IMR-90 (cell line): ENCODE measurements around the gene ASTL. TPM values are rescaled to one million over a fixed set of nuclear protein-coding genes. Genes with fewer than 3 reads are reported as not detected.

ENCODE experiments used
- ATAC-seq: fragments of 200-7000 bp; cut with Tn5 transposase; 2 replicates; pipeline ENCODE4 v1.9.1; 2020; ENCODE audit warnings: low read depth, mild to moderate bottlenecking, moderate library complexity
- BruUV-seq: library from RNA; stranded (reverse); fragments of 400-500 nt; replicated peaks from 2 replicates; lab custom pipeline; 2021; lab: Mats Ljungman, UMichigan
- CTCF ChIA-PET: fragments of 300-600 bp; formaldehyde crosslinking; extraction: SDS; loops from one replicate; lab custom pipeline; 2021; ENCODE audit warnings: antibody characterized with exemption; lab: Yijun Ruan, JAX
- POLR2A ChIA-PET: fragments of 300-600 bp; sonication (Branson Sonifier 250); formaldehyde crosslinking; loops from one replicate; lab custom pipeline; 2022; ENCODE audit warnings: antibody characterized with exemption; ENCODE audit not compliant: unreplicated experiment; lab: Charles Lee
- DNase-seq: peaks from one replicate; pipeline ENCODE4 v3.0.0; 2013
- H2AFZ ChIP-seq: replicated peaks from 2 replicates; pipeline ENCODE3; 2013; ENCODE audit warnings: low read length, mild to moderate bottlenecking; ENCODE audit not compliant: poor library complexity
- H2AK5ac ChIP-seq: 2 replicates; pipeline ENCODE4 v1.6.1; 2013; ENCODE audit warnings: low read depth, low read length, inconsistent platforms
- H2AK9ac ChIP-seq: replicated peaks from 2 replicates; pipeline ENCODE3; 2013; ENCODE audit warnings: mild to moderate bottlenecking, low read depth, low read length, moderate library complexity; ENCODE audit not compliant: poor library complexity
- H2BK120ac ChIP-seq: 2 replicates; pipeline ENCODE4 v1.6.1; 2013; ENCODE audit warnings: low read depth, low read length, inconsistent platforms
- H2BK15ac ChIP-seq: 3 replicates; pipeline ENCODE4 v1.6.1; 2013; ENCODE audit warnings: low read depth, low read length, inconsistent platforms
- H2BK20ac ChIP-seq: 2 replicates; pipeline ENCODE4 v1.6.1; 2013; ENCODE audit warnings: low read depth, mild to moderate bottlenecking, inconsistent platforms, low read length, moderate library complexity
- H2BK5ac ChIP-seq: 2 replicates; pipeline ENCODE4 v1.6.1; 2013; ENCODE audit warnings: mild to moderate bottlenecking, low read depth, low read length, inconsistent platforms; ENCODE audit not compliant: poor library complexity, severe bottlenecking
- H3K14ac ChIP-seq: replicated peaks from 2 replicates; pipeline ENCODE4 v1.6.1; 2013; ENCODE audit warnings: low read depth, low read length, inconsistent platforms
- H3K18ac ChIP-seq: 2 replicates; pipeline ENCODE4 v1.6.1; 2013; ENCODE audit warnings: low read depth, low read length, control low read depth
- H3K23ac ChIP-seq: 2 replicates; pipeline ENCODE4 v1.6.1; 2013; ENCODE audit warnings: low read depth, low read length, inconsistent platforms
- H3K27ac ChIP-seq: 2 replicates; pipeline ENCODE4 v1.5.1; 2013; ENCODE audit warnings: mild to moderate bottlenecking, control low read depth, low read length; ENCODE audit not compliant: insufficient read depth
- H3K27me3 ChIP-seq: 2 replicates; pipeline ENCODE4 v1.6.1; 2013; ENCODE audit warnings: low read length; ENCODE audit not compliant: control insufficient read depth, insufficient read depth
- H3K36me3 ChIP-seq: 2 replicates; pipeline ENCODE4 v1.6.1; 2013; ENCODE audit warnings: low read length, mixed read lengths; ENCODE audit not compliant: control insufficient read depth, insufficient read depth
- H3K4ac ChIP-seq: 2 replicates; pipeline ENCODE4 v1.6.1; 2013; ENCODE audit warnings: low read depth, low read length, inconsistent platforms
- H3K4me1 ChIP-seq: 2 replicates; pipeline ENCODE4 v1.6.1; 2013; ENCODE audit warnings: low read length, mixed read lengths; ENCODE audit not compliant: control insufficient read depth, insufficient read depth
- H3K4me2 ChIP-seq: 2 replicates; pipeline ENCODE4 v1.6.1; 2013; ENCODE audit warnings: low read depth, mild to moderate bottlenecking, control low read depth, low read length, moderate library complexity
- H3K4me3 ChIP-seq: 2 replicates; pipeline ENCODE4 v1.5.1; 2013; ENCODE audit warnings: low read depth, mild to moderate bottlenecking, control low read depth, low read length, moderate library complexity; ENCODE audit not compliant: insufficient read depth
- H3K56ac ChIP-seq: 2 replicates; pipeline ENCODE4 v1.6.1; 2013; ENCODE audit warnings: low read length, inconsistent platforms; ENCODE audit not compliant: insufficient read depth; ENCODE audit errors: extremely low read depth
- H3K79me1 ChIP-seq, 2 experiments: 2 replicates each; pipeline ENCODE4 v1.6.1; 2013; ENCODE audit warnings: low read length in 2 of 2, inconsistent platforms in 1 of 2, low read depth in 1 of 2
- H3K9ac ChIP-seq: 2 replicates; pipeline ENCODE4 v1.6.1; 2013; ENCODE audit warnings: low read depth, low read length, control low read depth
- H3K9me1 ChIP-seq: 2 replicates; pipeline ENCODE4 v1.6.1; 2013; ENCODE audit warnings: low read length, inconsistent platforms; ENCODE audit not compliant: insufficient read depth
- H3K9me3 ChIP-seq: 2 replicates; pipeline ENCODE4 v1.6.1; 2013; ENCODE audit warnings: low read length; ENCODE audit not compliant: control insufficient read depth, insufficient read depth
- H4K20me1 ChIP-seq: 2 replicates; pipeline ENCODE4 v1.6.1; 2013; ENCODE audit warnings: low read length, inconsistent platforms; ENCODE audit not compliant: insufficient read depth
- H4K5ac ChIP-seq: 2 replicates; pipeline ENCODE4 v1.6.1; 2013; ENCODE audit warnings: mild to moderate bottlenecking, low read depth, low read length, control low read depth
- H4K8ac ChIP-seq, 2 experiments: 2 replicates each; pipeline ENCODE4 v1.6.1; 2013; ENCODE audit warnings: low read depth in 2 of 2, low read length in 2 of 2, control low read depth in 1 of 2, inconsistent platforms in 1 of 2
- H4K91ac ChIP-seq: 2 replicates; pipeline ENCODE4 v1.6.1; 2013; ENCODE audit warnings: low read depth, low read length, inconsistent platforms; ENCODE audit not compliant: insufficient read depth
- BHLHE40 ChIP-seq: fragments of 150-350 bp; IDR thresholded peaks from 2 replicates; pipeline ENCODE4 v1.6.1; 2016; ENCODE audit warnings: mild to moderate bottlenecking, low read depth, low read length
- FOS ChIP-seq: fragments of 150-350 bp; IDR thresholded peaks from 2 replicates; pipeline ENCODE4 v1.6.1; 2016; ENCODE audit warnings: low read depth, low read length
- MAZ ChIP-seq: IDR thresholded peaks from 2 replicates; pipeline ENCODE4 v1.6.1; 2012; ENCODE audit warnings: low read depth, mild to moderate bottlenecking, low read length, improper control_type of control experiment, moderate library complexity, borderline replicate concordance
- MXI1 ChIP-seq: IDR thresholded peaks from 2 replicates; pipeline ENCODE4 v1.6.1; 2012; ENCODE audit warnings: low read depth, mild to moderate bottlenecking, low read length, moderate library complexity, borderline replicate concordance
- RAD21 ChIP-seq: IDR thresholded peaks from 2 replicates; pipeline ENCODE4 v1.6.1; 2012; ENCODE audit warnings: low read length, improper control_type of control experiment
- WGBS, 2 experiments: methylation state at CpG; one replicate each; pipeline versions ENCODE4 v1.1.5 to v1.1.7; 2013; ENCODE audit warnings: missing lambda C conversion rate in 2 of 2; ENCODE audit not compliant: insufficient read length in 1 of 2; ENCODE audit errors: extremely low coverage in 2 of 2; 5-methylcytosine and 5-hydroxymethylcytosine counted together
- dilution Hi-C: fragments of 300-500 bp; cut with HindIII; formaldehyde crosslinking; loops from one replicate; pipeline ENCODE4 v1.14.3; 2018; ENCODE audit warnings: low sequenced_read_pairs; ENCODE audit not compliant: unreplicated experiment
- in situ Hi-C: fragments of 300-500 bp; cut with MboI; formaldehyde crosslinking; loops from 3 replicates; pipeline ENCODE4 v1.14.3; 2019; ENCODE audit warnings: low sequenced_read_pairs, inconsistent platforms, mixed read lengths
- intact Hi-C: fragments of 100-400 bp; cut with micrococcal nuclease; formaldehyde crosslinking; loops from 2 replicates; pipeline ENCODE4 v1.10.0; 2022
- polyA plus RNA-seq, 3 experiments: library from polyadenylated mRNA; depleted of rRNA; stranded (reverse); fragments of >200 nt; gene quantifications; 2 replicates each; pipeline ENCODE4 v1.2.3, GENCODE V29; 2012; ENCODE audit warnings: low replicate concordance in 1 of 3
- total RNA-seq: library from RNA; depleted of rRNA; stranded (reverse); fragments of >200 nt; gene quantifications from 2 replicates; pipeline ENCODE4 v1.2.3, GENCODE V29; 2012
- TF ChIP-seq, protein P1 (sequence below): fragments of 150-350 bp; IDR thresholded peaks from 2 replicates; pipeline ENCODE4 v1.6.1; 2017; ENCODE audit warnings: mild to moderate bottlenecking, antibody characterized with exemption, low read length, low read depth

Gene ASTL
- total and polyA plus RNA-seq, 2 of the 4 experiments (the other 2 are of a cell fraction) = not detected

DNA sequence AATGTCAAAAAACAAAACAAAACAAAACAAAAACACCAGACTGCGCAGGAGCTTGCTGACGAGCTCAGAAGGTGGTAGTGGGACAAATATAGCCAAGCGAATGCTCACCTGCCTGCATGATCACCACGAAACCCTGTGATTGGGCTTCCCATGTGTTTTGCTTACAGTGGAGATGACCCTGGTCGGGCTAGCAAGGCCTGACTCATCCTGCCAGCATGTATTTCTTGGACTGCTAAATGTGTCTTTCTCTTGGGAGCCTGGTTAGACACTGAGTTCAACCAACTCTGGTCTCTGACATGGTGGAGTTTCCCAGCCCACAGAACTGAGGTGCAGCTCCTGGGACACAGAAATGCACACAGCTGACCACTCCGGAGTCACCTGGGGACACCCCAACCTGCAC, 37.6 kb upstream of the ASTL start:
- no peak overlapping the region for H3K56ac ChIP-seq
- WGBS, 2 experiments = no CpG with 5 or more reads among the region's 6 CpGs
- H3K9me3 ChIP-seq = no peaks in the 10 kb centered on the region
- no peaks in the 10 kb centered on the region for H3K79me1 ChIP-seq
- no peak overlapping the region for H3K23ac ChIP-seq
- H3K4ac ChIP-seq = no peak overlapping the region
- POLR2A ChIA-PET = no interaction called here
- H3K4me2 ChIP-seq = 0 out of 2 replicates have a peak overlapping the region, but pooled peaks have one; percentile 11
- H2AK5ac ChIP-seq = no peak overlapping the region
- H3K4me3 ChIP-seq = no peak overlapping the region
- H4K5ac ChIP-seq = no peak overlapping the region
- no peak overlapping the region for H4K91ac ChIP-seq
- ATAC-seq (peak; percentile 93), DNase-seq (peak; percentile 89)
- no peaks in the 10 kb centered on the region for H3K27me3 ChIP-seq
- BruUV-seq = no TSS peak
- no peak overlapping the region for H2BK120ac ChIP-seq
- no peak overlapping the region for H3K27ac ChIP-seq
- H4K8ac ChIP-seq = no peak overlapping the region
- in situ Hi-C loops (no loop called here), intact Hi-C loops (no loop called here), dilution Hi-C loops (no loop called here)
- no peak overlapping the region for H2BK20ac ChIP-seq
- H3K4me1 ChIP-seq = peaks cover 2% of the 10 kb centered on the region; the same call in 1 of the 2 replicates
- no peak overlapping the region for H3K9ac ChIP-seq
- TF ChIP-seq RAD21 (0 out of 2 replicates have a peak, but pooled peaks have one; percentile 2), MXI1 (no peak), BHLHE40 (no peak), FOS (peak; percentile 50), MAZ (no peak)
- TF ChIP-seq, protein P1, sequence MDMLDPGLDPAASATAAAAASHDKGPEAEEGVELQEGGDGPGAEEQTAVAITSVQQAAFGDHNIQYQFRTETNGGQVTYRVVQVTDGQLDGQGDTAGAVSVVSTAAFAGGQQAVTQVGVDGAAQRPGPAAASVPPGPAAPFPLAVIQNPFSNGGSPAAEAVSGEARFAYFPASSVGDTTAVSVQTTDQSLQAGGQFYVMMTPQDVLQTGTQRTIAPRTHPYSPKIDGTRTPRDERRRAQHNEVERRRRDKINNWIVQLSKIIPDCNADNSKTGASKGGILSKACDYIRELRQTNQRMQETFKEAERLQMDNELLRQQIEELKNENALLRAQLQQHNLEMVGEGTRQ = peak; percentile 25; the same call in 1 of the 2 replicates
- no peak overlapping the region for H2BK15ac ChIP-seq
- 0 out of 2 replicates have a peak, but pooled peaks cover 3% of the 10 kb centered on the region for H3K9me1 ChIP-seq
- CTCF ChIA-PET = no interaction called here
- H3K14ac ChIP-seq = no peak overlapping the region
- H3K36me3 ChIP-seq = no peaks in the 10 kb centered on the region
- no peak overlapping the region for H2BK5ac ChIP-seq
- H2AFZ ChIP-seq = peak overlapping the region; percentile 67
- no peaks in the 10 kb centered on the region for H4K20me1 ChIP-seq
- H3K18ac ChIP-seq = no peak overlapping the region
- no peak overlapping the region for H2AK9ac ChIP-seq
